ENCODE results near the gene FAM171A2. TPM values are rescaled to one million over a fixed set of nuclear protein-coding genes. Genes with fewer than 3 reads are reported as not detected.
A peak's percentile ranks its signal among the peaks of the same experiment; 100 is the strongest.

The FAM171A2 gene
- total RNA-seq, 1 donor = 4.3 TPM

GRCh38 chr17:44379887-44380286 is 16.2 kb upstream of the FAM171A2 start:
- Histone ChIP-seq H2AFZ (ENCODE audit: low read length) (no peak overlapping the region), H3K4me1 (ENCODE audit: insufficient read depth, low read length) (no peaks in the 10 kb centered on the region), H3K9me3 (ENCODE audit: low read depth, low read length) (no peaks in the 10 kb centered on the region), H3K79me2 (ENCODE audit: insufficient read depth, low read length) (no peaks in the 10 kb centered on the region), H3K27me3 (ENCODE audit: insufficient read depth, low read length) (peaks cover 23% of the 10 kb centered on the region), H3K27ac (ENCODE audit: low read depth, low read length) (no peak overlapping the region), H3K36me3 (ENCODE audit: insufficient read depth, low read length) (no peaks in the 10 kb centered on the region), H4K20me1 (ENCODE audit: insufficient read depth, low read length) (no peaks in the 10 kb centered on the region), H3K4me2 (ENCODE audit: insufficient read depth, low read length) (no peak overlapping the region), H3K4me3 (ENCODE audit: insufficient read depth, low read length) (no peak overlapping the region)
- no peak for TF ChIP-seq CTCF (IDR thresholded peaks at IDR 0.05; ENCODE audit: extremely low read depth, low read depth, low read length)
- DNase-seq (ENCODE audit: insufficient read length, low spot score, missing footprints) = no peak

- Histone ChIP-seq H3K27ac (ENCODE audit: low read depth, low read length) (no peak overlapping the region), H2AFZ (ENCODE audit: low read length) (no peak overlapping the region), H3K9me3 (ENCODE audit: low read depth, low read length) (no peaks in the 10 kb centered on the region), H3K79me2 (ENCODE audit: insufficient read depth, low read length) (no peaks in the 10 kb centered on the region), H3K36me3 (ENCODE audit: insufficient read depth, low read length) (no peaks in the 10 kb centered on the region), H3K4me3 (ENCODE audit: insufficient read depth, low read length) (no peak overlapping the region), H3K27me3 (ENCODE audit: insufficient read depth, low read length) (peaks cover 13% of the 10 kb centered on the region), H3K4me1 (ENCODE audit: insufficient read depth, low read length) (no peaks in the 10 kb centered on the region), H3K4me2 (ENCODE audit: insufficient read depth, low read length) (no peak overlapping the region), H4K20me1 (ENCODE audit: insufficient read depth, low read length) (no peaks in the 10 kb centered on the region)
- TF ChIP-seq CTCF (IDR thresholded peaks at IDR 0.05; ENCODE audit: extremely low read depth, low read depth, low read length) = no peak
- no peak for DNase-seq (ENCODE audit: insufficient read length, low spot score, missing footprints)
These were observed 14.6 kb upstream of the FAM171A2 start for GRCh38 chr17:44378171-44378705.

DNA sequence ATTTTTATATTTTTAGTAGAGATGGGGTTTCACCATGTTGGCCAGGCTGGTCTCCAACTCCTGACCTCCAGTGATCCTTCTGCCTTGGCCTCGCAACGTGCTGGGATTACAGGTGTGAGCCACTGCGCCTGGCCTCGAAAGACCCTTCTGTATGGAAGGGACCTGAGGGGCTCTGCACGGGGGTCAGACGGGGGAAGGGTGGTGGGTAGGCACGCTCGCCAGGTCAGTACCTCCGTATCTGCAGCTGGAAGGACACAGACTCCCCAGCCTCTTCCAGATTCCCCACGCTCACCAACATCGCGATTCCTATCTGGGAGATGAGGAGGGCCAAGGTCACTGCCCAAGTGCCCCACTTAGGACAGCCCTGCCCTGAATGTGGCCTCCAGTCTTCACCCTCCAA is 13.1 kb upstream of the FAM171A2 start:
- Histone ChIP-seq H3K27me3 (ENCODE audit: insufficient read depth, low read length) (peaks cover 7% of the 10 kb centered on the region), H3K9me3 (ENCODE audit: low read depth, low read length) (no peaks in the 10 kb centered on the region)
- TF ChIP-seq CTCF (IDR thresholded peaks at IDR 0.05; ENCODE audit: extremely low read depth, low read depth, low read length) = no peak

DNA sequence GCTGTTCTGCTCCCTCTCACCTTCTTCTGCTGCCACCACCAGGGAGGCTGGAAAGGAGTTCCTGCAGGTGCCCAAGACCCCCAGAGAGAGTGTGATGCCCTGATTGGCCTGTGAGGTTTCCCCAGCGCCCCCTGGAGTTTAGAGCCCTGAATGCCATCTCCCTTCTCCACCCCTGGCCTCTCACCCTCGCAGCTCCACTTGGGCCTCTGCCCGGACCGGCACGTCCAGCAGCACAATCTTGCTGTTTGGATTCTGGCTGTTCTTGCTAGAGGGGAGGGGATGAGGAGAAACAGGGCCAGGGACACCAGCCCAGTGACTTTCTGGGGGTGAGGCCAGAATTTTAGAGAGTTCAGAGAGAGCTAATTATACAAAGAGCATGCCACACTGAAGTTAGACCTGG is 12.5 kb upstream of the FAM171A2 start:
- Histone ChIP-seq H3K27ac (ENCODE audit: low read depth, low read length) (no peak overlapping the region), H3K36me3 (ENCODE audit: insufficient read depth, low read length) (no peaks in the 10 kb centered on the region), H3K27me3 (ENCODE audit: insufficient read depth, low read length) (peaks cover 7% of the 10 kb centered on the region), H3K4me2 (ENCODE audit: insufficient read depth, low read length) (no peak overlapping the region), H2AFZ (ENCODE audit: low read length) (no peak overlapping the region), H3K4me3 (ENCODE audit: insufficient read depth, low read length) (no peak overlapping the region), H3K79me2 (ENCODE audit: insufficient read depth, low read length) (no peaks in the 10 kb centered on the region), H3K4me1 (ENCODE audit: insufficient read depth, low read length) (no peaks in the 10 kb centered on the region), H3K9me3 (ENCODE audit: low read depth, low read length) (no peaks in the 10 kb centered on the region), H4K20me1 (ENCODE audit: insufficient read depth, low read length) (no peaks in the 10 kb centered on the region)
- peak; percentile 47 for TF ChIP-seq CTCF (IDR thresholded peaks at IDR 0.05; ENCODE audit: extremely low read depth, low read depth, low read length)
- peak; percentile 96 for DNase-seq (ENCODE audit: insufficient read length, low spot score, missing footprints)

More for the DNA sequence above, 13.1 kb upstream of the FAM171A2 start:
- H4K20me1 ChIP-seq (ENCODE audit: insufficient read depth, low read length) = no peaks in the 10 kb centered on the region
- no peak overlapping the region for H3K27ac ChIP-seq (ENCODE audit: low read depth, low read length)
- no peaks in the 10 kb centered on the region for H3K4me1 ChIP-seq (ENCODE audit: insufficient read depth, low read length)
- no peak overlapping the region for H3K4me2 ChIP-seq (ENCODE audit: insufficient read depth, low read length)
- no peak overlapping the region for H3K4me3 ChIP-seq (ENCODE audit: insufficient read depth, low read length)
- DNase-seq (ENCODE audit: insufficient read length, low spot score, missing footprints) = no peak
- H3K79me2 ChIP-seq (ENCODE audit: insufficient read depth, low read length) = no peaks in the 10 kb centered on the region
- no peaks in the 10 kb centered on the region for H3K36me3 ChIP-seq (ENCODE audit: insufficient read depth, low read length)
- no peak overlapping the region for H2AFZ ChIP-seq (ENCODE audit: low read length)
